Tibial nerve (tissue), 4 donors: ENCODE data around the gene STRADA.

Experiments used
- EP300 ChIP-seq, 2 donors: sonication (generic); formaldehyde crosslinking; IDR thresholded peaks; one replicate each; pipeline ENCODE4 v1.6.1; 2017; ENCODE audit warnings: antibody characterized with exemption in 2 of 2, mild to moderate bottlenecking in 1 of 2
- POLR2A ChIP-seq, 2 donors: fragments of 450-650 bp; IDR thresholded peaks; one replicate each; pipeline ENCODE4 v1.6.1; 2017; ENCODE audit warnings: antibody characterized with exemption in 2 of 2, mild to moderate bottlenecking in 2 of 2, moderate library complexity in 2 of 2
- TF ChIP-seq, protein P1 (sequence below), 5 experiments: fragments of 200-600 bp in 3 of 5; fragments of 450-650 bp in 2 of 5; sonication (generic) in 3 of 5; IDR thresholded peaks; one replicate each; pipeline ENCODE4 v1.5.1; 2016 to 2019; ENCODE audit warnings: antibody characterized with exemption in 5 of 5, mild to moderate bottlenecking in 3 of 5, moderate library complexity in 2 of 5

DNA sequence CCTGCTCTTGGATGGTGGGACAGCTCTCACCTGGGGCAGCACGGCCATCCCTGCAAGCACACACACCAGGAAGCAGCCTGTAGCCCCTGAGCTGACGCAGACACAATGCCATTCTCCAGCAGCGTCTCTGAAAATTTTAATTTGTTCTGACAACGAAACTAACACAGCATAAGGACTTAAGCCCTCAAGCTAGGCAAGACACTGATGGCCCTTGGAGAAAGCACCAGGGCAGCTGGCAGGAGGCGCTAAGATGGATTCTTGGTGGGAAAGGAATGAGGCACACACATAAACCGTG, 38.9 kb downstream of the STRADA start:
- TF ChIP-seq, protein P1, sequence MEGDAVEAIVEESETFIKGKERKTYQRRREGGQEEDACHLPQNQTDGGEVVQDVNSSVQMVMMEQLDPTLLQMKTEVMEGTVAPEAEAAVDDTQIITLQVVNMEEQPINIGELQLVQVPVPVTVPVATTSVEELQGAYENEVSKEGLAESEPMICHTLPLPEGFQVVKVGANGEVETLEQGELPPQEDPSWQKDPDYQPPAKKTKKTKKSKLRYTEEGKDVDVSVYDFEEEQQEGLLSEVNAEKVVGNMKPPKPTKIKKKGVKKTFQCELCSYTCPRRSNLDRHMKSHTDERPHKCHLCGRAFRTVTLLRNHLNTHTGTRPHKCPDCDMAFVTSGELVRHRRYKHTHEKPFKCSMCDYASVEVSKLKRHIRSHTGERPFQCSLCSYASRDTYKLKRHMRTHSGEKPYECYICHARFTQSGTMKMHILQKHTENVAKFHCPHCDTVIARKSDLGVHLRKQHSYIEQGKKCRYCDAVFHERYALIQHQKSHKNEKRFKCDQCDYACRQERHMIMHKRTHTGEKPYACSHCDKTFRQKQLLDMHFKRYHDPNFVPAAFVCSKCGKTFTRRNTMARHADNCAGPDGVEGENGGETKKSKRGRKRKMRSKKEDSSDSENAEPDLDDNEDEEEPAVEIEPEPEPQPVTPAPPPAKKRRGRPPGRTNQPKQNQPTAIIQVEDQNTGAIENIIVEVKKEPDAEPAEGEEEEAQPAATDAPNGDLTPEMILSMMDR (IDR thresholded peaks at IDR 0.05): no peak
- no peak for TF ChIP-seq EP300 (IDR thresholded peaks at IDR 0.05)
- TF ChIP-seq POLR2A (IDR thresholded peaks at IDR 0.05): no peak
